Mucosa of descending colon (tissue), 3 donors: ENCODE measurements around the gene IFT122. TPM values are rescaled to one million over a fixed set of nuclear protein-coding genes. Genes with fewer than 3 reads are reported as not detected.
A peak's percentile ranks its signal among the peaks of the same experiment; 100 is the strongest.

Experiments
- ATAC-seq: fragments of 200-7000 bp; cut with Tn5 transposase; one replicate; pipeline ENCODE4 v1.9.1; 2020; ENCODE audit warnings: mild to moderate bottlenecking, moderate library complexity
- DNase-seq, 3 donors: peaks; one replicate each; pipeline ENCODE4 v3.0.0-alpha.2; 2020
- H3K36me3 ChIP-seq: fragments of 200-600 bp; one replicate; pipeline ENCODE4 v1.8.0; 2021; ENCODE audit warnings: low read depth, mild to moderate bottlenecking
- H3K4me1 ChIP-seq: fragments of 200-600 bp; one replicate; pipeline ENCODE4 v1.8.0; 2021; ENCODE audit warnings: low read depth, mild to moderate bottlenecking
- H3K4me3 ChIP-seq: fragments of 200-600 bp; one replicate; pipeline ENCODE4 v1.8.0; 2021; ENCODE audit warnings: mild to moderate bottlenecking
- H3K9me3 ChIP-seq: fragments of 200-600 bp; one replicate; pipeline ENCODE4 v1.8.0; 2021; ENCODE audit warnings: mild to moderate bottlenecking
- intact Hi-C, 2 donors: fragments of 100-400 bp; cut with DNase I in 1 of 2; cut with micrococcal nuclease in 1 of 2; formaldehyde crosslinking; loops; one replicate each; pipeline versions ENCODE4 v1.11.0 to v1.11.1; 2022; cut with DNase I, micrococcal nuclease
- total RNA-seq, 3 donors: library from RNA; stranded (reverse); fragmentation: NEBNext Ultra II Directional in 2 of 3; extraction: Animal tissue kit (Norgen Biotek cat#: 25700) in 2 of 3; gene quantifications; one replicate each; pipeline versions ENCODE4 v1.2.1 to v1.2.4, GENCODE V29; 2021 to 2023
- TF ChIP-seq, protein P1 (sequence below): fragments of 200-600 bp; IDR thresholded peaks from one replicate; pipeline ENCODE4 v1.8.0; 2022; ENCODE audit warnings: antibody characterized with exemption, mild to moderate bottlenecking
- donor health status: DM: no; HTN: no; CAD: no; lungs with moderate emphysema.
- donor health status: DM: no; HTN: no; CAD: no.
- donor health status: DM: no; HTN: yes; CAD: no.

IFT122 gene
- total RNA-seq, 3 donors from 2014 or later: 24.6 to 35.0 (median 29.6) TPM

DNA sequence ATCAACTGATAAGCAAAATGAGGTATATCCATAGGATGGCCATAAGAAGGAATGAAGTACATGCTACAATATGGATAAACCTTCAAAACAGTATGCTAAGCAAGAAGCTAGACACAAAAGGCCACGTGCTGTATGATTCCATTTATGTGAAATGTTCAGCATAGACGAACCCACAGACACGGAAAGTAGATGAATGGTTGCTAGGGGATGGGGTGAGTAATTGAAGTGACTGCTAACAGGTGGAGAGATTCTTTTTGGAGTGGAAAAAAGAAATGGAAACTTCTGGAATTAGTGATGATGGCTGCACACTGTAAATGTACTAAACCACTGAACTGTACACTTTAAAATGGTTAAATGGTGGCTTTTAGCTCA lies 11.0 kb upstream of the IFT122 start:
- Histone ChIP-seq H3K4me1 (peaks cover 5% of the 10 kb centered on the region), H3K4me3 (no peak overlapping the region), H3K36me3 (peaks cover 8% of the 10 kb centered on the region), H3K9me3 (no peaks in the 10 kb centered on the region)
- no peak for DNase-seq
- TF ChIP-seq, protein P1, sequence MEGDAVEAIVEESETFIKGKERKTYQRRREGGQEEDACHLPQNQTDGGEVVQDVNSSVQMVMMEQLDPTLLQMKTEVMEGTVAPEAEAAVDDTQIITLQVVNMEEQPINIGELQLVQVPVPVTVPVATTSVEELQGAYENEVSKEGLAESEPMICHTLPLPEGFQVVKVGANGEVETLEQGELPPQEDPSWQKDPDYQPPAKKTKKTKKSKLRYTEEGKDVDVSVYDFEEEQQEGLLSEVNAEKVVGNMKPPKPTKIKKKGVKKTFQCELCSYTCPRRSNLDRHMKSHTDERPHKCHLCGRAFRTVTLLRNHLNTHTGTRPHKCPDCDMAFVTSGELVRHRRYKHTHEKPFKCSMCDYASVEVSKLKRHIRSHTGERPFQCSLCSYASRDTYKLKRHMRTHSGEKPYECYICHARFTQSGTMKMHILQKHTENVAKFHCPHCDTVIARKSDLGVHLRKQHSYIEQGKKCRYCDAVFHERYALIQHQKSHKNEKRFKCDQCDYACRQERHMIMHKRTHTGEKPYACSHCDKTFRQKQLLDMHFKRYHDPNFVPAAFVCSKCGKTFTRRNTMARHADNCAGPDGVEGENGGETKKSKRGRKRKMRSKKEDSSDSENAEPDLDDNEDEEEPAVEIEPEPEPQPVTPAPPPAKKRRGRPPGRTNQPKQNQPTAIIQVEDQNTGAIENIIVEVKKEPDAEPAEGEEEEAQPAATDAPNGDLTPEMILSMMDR: no peak
- no peak for ATAC-seq
- intact Hi-C loops: no loop called here

DNA sequence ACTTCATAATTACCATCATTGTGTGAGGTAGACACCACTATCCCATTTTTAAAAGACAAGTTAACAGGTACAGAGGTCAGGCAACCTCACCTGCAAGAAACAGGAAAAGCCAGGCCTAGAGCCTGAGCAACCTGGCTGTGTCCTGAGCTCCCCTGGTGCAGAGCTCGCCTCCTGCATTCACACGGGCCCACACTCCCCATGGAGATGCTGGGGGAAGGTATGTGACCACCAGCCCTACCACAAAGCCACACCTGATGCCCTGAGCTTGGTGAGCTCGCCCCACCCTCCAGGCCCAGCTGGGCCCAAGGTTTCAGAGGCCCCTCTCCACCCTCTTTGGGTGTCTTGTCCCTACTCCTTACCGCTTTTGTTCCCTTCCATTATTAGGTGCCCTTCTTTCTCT lies 10.4 kb upstream of the IFT122 start:
- DNase-seq: no peak
- H3K9me3 ChIP-seq: no peaks in the 10 kb centered on the region
- TF ChIP-seq, protein P1: no peak
- no peak overlapping the region for H3K4me3 ChIP-seq
- intact Hi-C loops: no loop called here
- ATAC-seq: no peak
- H3K36me3 ChIP-seq: peaks cover 8% of the 10 kb centered on the region
- peaks cover 5% of the 10 kb centered on the region for H3K4me1 ChIP-seq

DNA sequence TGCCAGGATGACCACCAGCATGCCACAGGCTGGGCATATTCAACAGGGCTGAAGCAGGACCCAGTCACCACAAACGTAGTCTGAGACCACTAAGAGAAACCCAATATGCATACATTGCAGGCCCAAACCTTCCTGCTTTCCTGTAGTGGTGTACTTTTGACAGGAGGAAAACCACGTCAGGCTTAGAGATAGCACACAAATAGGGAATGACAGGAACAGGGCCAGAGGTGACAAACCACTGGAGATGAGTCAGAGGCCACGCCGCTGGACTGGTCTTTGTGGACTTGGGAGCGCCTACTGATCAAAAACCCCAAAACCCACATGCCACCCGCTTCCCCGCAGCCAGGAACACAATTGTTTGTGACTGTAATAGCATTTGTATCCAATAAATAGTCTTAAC lies 8.0 kb upstream of the IFT122 start:
- Histone ChIP-seq H3K4me1 (peaks cover 5% of the 10 kb centered on the region), H3K36me3 (peaks cover 8% of the 10 kb centered on the region), H3K4me3 (no peak overlapping the region), H3K9me3 (no peaks in the 10 kb centered on the region)
- intact Hi-C loops: no loop called here
- TF ChIP-seq, protein P1: no peak
- ATAC-seq (no peak), DNase-seq (no peak)

DNA sequence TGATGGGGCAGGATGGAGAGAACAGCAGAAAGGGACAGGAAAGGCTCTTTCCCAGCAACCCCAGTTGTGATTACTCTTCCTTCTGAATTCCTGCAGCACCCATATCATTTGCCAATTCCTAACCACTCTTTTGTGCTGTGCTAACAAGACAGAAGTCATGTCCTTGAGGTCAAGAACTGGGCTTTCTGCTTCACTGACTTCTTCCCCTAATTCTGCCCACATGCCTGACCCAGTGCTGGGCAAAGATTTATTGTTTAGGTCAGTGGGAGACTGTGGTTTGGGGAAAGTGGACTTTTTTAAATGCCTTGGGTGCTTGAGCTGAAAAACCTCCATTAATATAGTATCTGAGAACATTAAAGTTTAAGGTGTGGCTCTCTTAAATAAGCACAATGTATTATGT lies 7.4 kb upstream of the IFT122 start:
- H3K4me3 ChIP-seq: no peak overlapping the region
- H3K4me1 ChIP-seq: peaks cover 9% of the 10 kb centered on the region
- DNase-seq (no peak), ATAC-seq (no peak)
- H3K9me3 ChIP-seq: no peaks in the 10 kb centered on the region
- TF ChIP-seq, protein P1: no peak
- peaks cover 8% of the 10 kb centered on the region for H3K36me3 ChIP-seq
- intact Hi-C loops: no loop called here

DNA sequence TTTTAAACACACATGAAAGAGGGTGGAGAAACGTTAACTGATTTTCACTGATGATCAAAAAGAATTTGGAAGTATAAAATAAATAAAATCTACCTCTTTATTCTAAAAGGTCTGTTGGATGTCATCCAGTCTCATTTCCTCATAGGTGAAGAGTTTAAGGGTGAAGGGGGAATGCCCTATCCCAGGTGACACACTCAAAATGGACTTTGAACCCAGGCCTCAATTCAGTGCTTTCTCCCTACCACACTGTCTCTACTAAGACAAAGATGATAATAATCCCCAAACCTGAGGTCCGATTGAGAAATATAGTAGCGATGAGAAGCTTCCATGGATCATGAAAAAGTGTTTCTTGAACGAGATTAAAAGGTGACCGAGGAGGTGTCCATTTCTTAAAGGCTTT lies 6.5 kb upstream of the IFT122 start:
- peak; percentile 64 for ATAC-seq
- TF ChIP-seq, protein P1: no peak
- peaks cover 11% of the 10 kb centered on the region for H3K4me1 ChIP-seq
- H3K9me3 ChIP-seq: no peaks in the 10 kb centered on the region
- intact Hi-C loops: no loop called here
- peaks cover 8% of the 10 kb centered on the region for H3K36me3 ChIP-seq
- DNase-seq: no peak
- H3K4me3 ChIP-seq: no peak overlapping the region

DNA sequence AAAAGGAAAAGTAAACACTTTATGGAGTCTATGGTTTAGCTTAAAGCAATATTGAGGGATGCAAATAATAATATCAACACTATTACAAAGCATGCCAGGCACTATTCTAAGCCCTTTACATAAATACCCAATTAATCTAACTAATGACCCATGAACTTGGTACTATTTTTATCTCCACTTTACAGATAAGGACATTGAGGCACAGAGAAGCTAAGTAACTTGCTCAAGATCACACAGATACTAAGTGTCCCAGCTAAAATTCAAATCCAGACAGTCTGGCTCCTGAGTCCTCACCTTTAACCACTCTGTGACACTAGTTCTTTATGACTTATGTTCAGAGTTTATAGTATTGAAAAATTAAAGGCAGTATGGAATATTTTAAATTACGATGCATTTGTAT lies 5.9 kb upstream of the IFT122 start:
- ATAC-seq (no peak), DNase-seq (no peak)
- TF ChIP-seq, protein P1: no peak
- peaks cover 17% of the 10 kb centered on the region for H3K4me1 ChIP-seq
- no peak overlapping the region for H3K4me3 ChIP-seq
- peaks cover 8% of the 10 kb centered on the region for H3K36me3 ChIP-seq
- intact Hi-C loops: no loop called here
- no peaks in the 10 kb centered on the region for H3K9me3 ChIP-seq
